K562 (cell line): ENCODE results near the gene MTHFR. TPM values are rescaled to one million over a fixed set of nuclear protein-coding genes. Genes with fewer than 3 reads are reported as not detected.

Source experiments
- AFF4 ChIP-seq: sonication (generic); formaldehyde crosslinking; IDR thresholded peaks from 2 replicates; pipeline ENCODE4 v1.8.0; 2023; ENCODE audit warnings: mild to moderate bottlenecking, missing genetic modification reagents
- CTBP1 ChIP-seq: fragments of 450-650 bp; IDR thresholded peaks from 2 replicates; pipeline ENCODE4 v1.6.1; 2016; ENCODE audit warnings: borderline replicate concordance
- E2F1 ChIP-seq: sonication (generic); formaldehyde crosslinking; IDR thresholded peaks from 2 replicates; pipeline ENCODE4 v1.8.1; 2023; ENCODE audit warnings: mild to moderate bottlenecking, missing genetic modification reagents, moderate library complexity
- EZH2 ChIP-seq: IDR thresholded peaks from 2 replicates; pipeline ENCODE4 v1.6.1; 2012; ENCODE audit warnings: low read depth, mild to moderate bottlenecking, inconsistent platforms, low read length, borderline replicate concordance
- MITF ChIP-seq: IDR thresholded peaks from 2 replicates; pipeline ENCODE4 v1.6.1; 2014; ENCODE audit warnings: antibody characterized with exemption
- MLLT1 ChIP-seq, 2 experiments: fragments of 450-650 bp; IDR thresholded peaks; 2 replicates each; pipeline ENCODE4 v1.6.1; 2016
- NRF1 ChIP-seq, 2 experiments: fragments of 450-650 bp; IDR thresholded peaks in 1 of 2; conservative IDR thresholded peaks in 1 of 2; 2 replicates each; pipeline ENCODE4 v1.6.1; 2014; ENCODE audit warnings: mild to moderate bottlenecking in 2 of 2
- YY1 ChIP-seq, 3 experiments: IDR thresholded peaks; 2 replicates each; pipeline ENCODE4 v1.6.1; 2011; ENCODE audit warnings: low read length in 2 of 3, mild to moderate bottlenecking in 2 of 3, moderate library complexity in 2 of 3, borderline replicate concordance in 1 of 3, control low read depth in 1 of 3, low read depth in 1 of 3; ENCODE audit not compliant: insufficient read depth in 3 of 3, insufficient replicate concordance in 2 of 3, control insufficient read depth in 1 of 3, insufficient read length in 1 of 3; ENCODE audit errors: extremely low read depth in 1 of 3
- ZBED1 ChIP-seq: IDR thresholded peaks from 2 replicates; pipeline ENCODE4 v1.6.1; 2014
- ZBTB9 ChIP-seq: fragments of 450-650 bp; formaldehyde crosslinking; IDR thresholded peaks from 2 replicates; pipeline ENCODE4 v1.4.0; 2020; ENCODE audit warnings: mild to moderate bottlenecking, moderate library complexity
- ZKSCAN1 ChIP-seq: fragments of 150-350 bp; IDR thresholded peaks from 2 replicates; pipeline ENCODE4 v1.6.1; 2016; ENCODE audit warnings: low read depth, low read length
- ZNF583 ChIP-seq: fragments of 250-450 bp; sonication (Bioruptor Pico); IDR thresholded peaks from 2 replicates; pipeline ENCODE4 v1.4.0; 2020
- ZNF75A ChIP-seq: fragments of 450-650 bp; formaldehyde crosslinking; IDR thresholded peaks from 2 replicates; pipeline ENCODE4 v1.4.0; 2020; ENCODE audit warnings: mild to moderate bottlenecking
- polyA plus RNA-seq, 8 experiments: library from polyadenylated mRNA; depleted of rRNA in 4 of 8; stranded (reverse) in 5 of 8; unstranded in 3 of 8; fragments of >200 nt; fragmentation: Nextera tagmentation in 2 of 8; fragmentation: Illumina TruSeq in 1 of 8; extraction: Ambion mirVana in 2 of 8; extraction: Trizol in 1 of 8; gene quantifications; 2 replicates each; pipeline versions ENCODE4 v1.2.1 to v1.2.3, GENCODE V29; 2011 to 2014; ENCODE audit warnings: inconsistent platforms in 1 of 8, missing spikeins in 1 of 8
- total RNA-seq, 7 experiments: library from RNA; depleted of rRNA in 6 of 7; stranded (reverse); fragments of >200 nt in 6 of 7; fragmentation: Illumina TruSeq in 2 of 7; extraction: Trizol in 2 of 7; gene quantifications; 2 replicates each; pipeline versions ENCODE4 v1.2.1 to v1.2.3, GENCODE V29; 2011 to 2021; ENCODE audit warnings: low replicate concordance in 1 of 7
- TF ChIP-seq, protein P1 (sequence below), 2 experiments: fragments of 450-650 bp; conservative IDR thresholded peaks; 2 replicates each; pipeline ENCODE4 v1.6.1; 2017; ENCODE audit warnings: mild to moderate bottlenecking in 2 of 2, moderate library complexity in 2 of 2

MTHFR gene
- total and polyA plus RNA-seq, 9 of the 15 experiments (the other 6 are each of a cell fraction or from before 2014, with no cell fraction given): 5.0 to 104 (median 62.6) TPM

DNA sequence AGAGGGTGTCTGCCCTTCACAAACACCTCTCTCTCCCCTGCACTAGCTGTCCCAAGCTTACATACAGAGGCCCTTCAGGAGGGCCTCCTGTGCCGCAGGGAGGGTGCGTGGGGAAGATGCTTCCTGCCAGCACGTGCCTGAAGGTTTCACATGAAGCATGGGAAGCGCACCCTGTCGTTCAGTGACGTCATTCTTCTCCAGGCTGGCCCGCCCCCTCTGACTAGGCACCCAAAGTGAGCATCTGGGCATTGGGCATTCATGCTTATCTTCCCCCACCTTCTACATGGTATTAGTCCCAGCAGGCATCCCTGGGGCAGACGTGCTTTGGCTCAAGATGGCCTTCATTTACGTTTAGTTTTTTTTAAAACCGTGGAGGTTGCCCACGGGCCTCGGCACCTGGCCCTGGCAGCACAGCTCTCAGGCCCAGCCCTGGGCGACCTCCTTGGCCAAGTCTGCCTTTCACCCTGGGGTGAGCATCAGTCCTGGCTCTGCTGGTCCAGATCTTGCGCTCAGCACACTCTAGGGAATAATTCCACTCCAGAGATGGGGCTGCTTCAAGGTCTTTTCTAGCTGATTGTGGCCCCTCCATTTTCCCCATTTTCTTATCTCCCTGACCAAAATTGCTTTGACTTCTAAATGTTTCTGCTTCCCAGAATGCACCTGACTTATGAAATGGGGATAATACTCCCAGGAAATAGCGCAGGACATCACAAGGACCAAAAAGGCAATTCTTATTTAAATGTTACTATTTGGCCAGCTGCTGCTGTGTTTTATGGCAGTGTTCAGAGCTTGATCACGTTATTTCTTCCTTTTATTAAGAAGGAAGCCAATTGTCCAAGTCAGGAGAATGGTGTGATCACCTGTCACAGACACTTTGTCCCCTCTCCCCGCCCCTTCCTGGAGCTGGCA lies 35.7 kb upstream of the MTHFR start (continued):
- TF ChIP-seq AFF4 (no peak), NRF1 (conservative IDR thresholded peaks at IDR 0.05 in 1 of 2, IDR thresholded peaks at IDR 0.05 in 1 of 2) (0 out of 4 replicates have a peak, but pooled peaks of 1 of the 2 experiments have one; percentile 13), ZBTB9 (no peak), ZNF75A (CRISPR knock-in tag) (no peak), EZH2 (no peak), CTBP1 (peak; percentile 25; the same call in 1 of the 2 replicates), ZBED1 (no peak), ZNF583 (CRISPR knock-in tag) (peak; percentile 65; the same call in 1 of the 2 replicates), YY1 (IDR thresholded peaks at IDR 0.05; ENCODE audit: borderline replicate concordance in 1 of 3, control insufficient read depth in 1 of 3, extremely low read depth in 1 of 3, insufficient read depth in 3 of 3, insufficient read length in 1 of 3, insufficient replicate concordance in 2 of 3, low read depth in 1 of 3, low read length in 2 of 3) (no peak), MLLT1 (IDR thresholded peaks at IDR 0.05) (no peak), MITF (no peak), ZKSCAN1 (no peak), E2F1 (no peak)
- TF ChIP-seq, protein P1, sequence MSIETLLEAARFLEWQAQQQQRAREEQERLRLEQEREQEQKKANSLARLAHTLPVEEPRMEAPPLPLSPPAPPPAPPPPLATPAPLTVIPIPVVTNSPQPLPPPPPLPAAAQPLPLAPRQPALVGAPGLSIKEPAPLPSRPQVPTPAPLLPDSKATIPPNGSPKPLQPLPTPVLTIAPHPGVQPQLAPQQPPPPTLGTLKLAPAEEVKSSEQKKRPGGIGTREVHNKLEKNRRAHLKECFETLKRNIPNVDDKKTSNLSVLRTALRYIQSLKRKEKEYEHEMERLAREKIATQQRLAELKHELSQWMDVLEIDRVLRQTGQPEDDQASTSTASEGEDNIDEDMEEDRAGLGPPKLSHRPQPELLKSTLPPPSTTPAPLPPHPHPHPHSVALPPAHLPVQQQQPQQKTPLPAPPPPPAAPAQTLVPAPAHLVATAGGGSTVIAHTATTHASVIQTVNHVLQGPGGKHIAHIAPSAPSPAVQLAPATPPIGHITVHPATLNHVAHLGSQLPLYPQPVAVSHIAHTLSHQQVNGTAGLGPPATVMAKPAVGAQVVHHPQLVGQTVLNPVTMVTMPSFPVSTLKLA (conservative IDR thresholded peaks at IDR 0.05): 0 out of 4 replicates have a peak, but pooled peaks have one; percentile 26 to 32
